Astrocyte of the cerebellum (primary cell): ENCODE data around the gene CLEC14A.

Source experiments
- DNase-seq: peaks from one replicate; pipeline ENCODE4 v3.0.0-alpha.2; 2011; ENCODE audit warnings: low read depth
- H3K4me3 ChIP-seq: 2 replicates; pipeline ENCODE4 v1.5.1; 2011; ENCODE audit warnings: mild to moderate bottlenecking, low read depth, low read length, moderate library complexity
- in situ Hi-C: cut with HindIII; loops from 2 replicates; pipeline ENCODE4 v1.10.0; 2017; ENCODE audit warnings: low sequenced_read_pairs
- TF ChIP-seq, protein P1 (sequence below): IDR thresholded peaks from 2 replicates; pipeline ENCODE4 v1.5.1; 2012; ENCODE audit warnings: low read length, low read depth, moderate library complexity, mild to moderate bottlenecking; ENCODE audit errors: missing control alignments

Gene CLEC14A

GRCh38 chr14:38290601-38291188 lies 34.8 kb upstream of the CLEC14A start:
- DNase-seq, result peak; percentile 85
- H3K4me3 ChIP-seq, result no peak overlapping the region
- in situ Hi-C loops, result no loop called here
- TF ChIP-seq, protein P1, sequence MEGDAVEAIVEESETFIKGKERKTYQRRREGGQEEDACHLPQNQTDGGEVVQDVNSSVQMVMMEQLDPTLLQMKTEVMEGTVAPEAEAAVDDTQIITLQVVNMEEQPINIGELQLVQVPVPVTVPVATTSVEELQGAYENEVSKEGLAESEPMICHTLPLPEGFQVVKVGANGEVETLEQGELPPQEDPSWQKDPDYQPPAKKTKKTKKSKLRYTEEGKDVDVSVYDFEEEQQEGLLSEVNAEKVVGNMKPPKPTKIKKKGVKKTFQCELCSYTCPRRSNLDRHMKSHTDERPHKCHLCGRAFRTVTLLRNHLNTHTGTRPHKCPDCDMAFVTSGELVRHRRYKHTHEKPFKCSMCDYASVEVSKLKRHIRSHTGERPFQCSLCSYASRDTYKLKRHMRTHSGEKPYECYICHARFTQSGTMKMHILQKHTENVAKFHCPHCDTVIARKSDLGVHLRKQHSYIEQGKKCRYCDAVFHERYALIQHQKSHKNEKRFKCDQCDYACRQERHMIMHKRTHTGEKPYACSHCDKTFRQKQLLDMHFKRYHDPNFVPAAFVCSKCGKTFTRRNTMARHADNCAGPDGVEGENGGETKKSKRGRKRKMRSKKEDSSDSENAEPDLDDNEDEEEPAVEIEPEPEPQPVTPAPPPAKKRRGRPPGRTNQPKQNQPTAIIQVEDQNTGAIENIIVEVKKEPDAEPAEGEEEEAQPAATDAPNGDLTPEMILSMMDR, result no peak

DNA sequence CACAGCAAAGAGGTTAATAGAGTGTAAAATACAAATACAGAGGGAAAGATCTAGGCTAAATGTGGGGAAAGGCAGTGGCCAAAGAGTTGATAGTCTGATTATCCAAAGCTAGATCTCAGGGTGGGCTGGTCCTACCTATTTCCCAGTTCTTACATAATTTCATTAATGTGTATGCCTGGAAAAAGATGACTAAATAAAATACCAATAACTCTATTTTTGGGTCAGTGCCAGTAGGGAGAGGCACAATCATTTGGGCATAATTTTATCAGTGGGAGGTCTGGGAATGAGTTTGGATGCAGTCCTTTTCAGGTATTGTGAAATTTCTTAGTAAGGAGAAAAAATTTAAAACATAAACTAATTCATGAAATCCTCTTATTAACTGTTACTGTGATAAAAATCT lies 30.6 kb upstream of the CLEC14A start:
- TF ChIP-seq, protein P1, result no peak
- no peak overlapping the region for H3K4me3 ChIP-seq
- in situ Hi-C loops, result no loop called here
- no peak for DNase-seq

DNA sequence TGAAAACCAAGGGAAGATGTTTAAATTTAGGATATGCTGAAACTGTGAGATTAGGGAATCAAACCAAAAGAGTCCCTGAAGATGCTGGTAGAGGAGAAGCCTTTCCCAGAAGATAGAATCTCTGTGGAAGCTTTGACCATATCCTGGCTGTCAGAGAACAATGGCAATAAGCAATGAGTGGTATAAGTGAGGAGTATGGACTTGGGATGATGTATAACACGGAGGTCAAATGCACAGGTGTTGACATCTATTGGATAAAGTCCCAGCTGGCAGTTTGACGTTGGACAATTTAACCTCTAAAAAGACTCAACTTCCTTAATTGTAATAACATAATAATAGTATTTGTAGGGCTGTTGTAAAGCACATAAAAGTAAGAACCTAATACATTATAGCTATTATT lies 30.1 kb upstream of the CLEC14A start:
- TF ChIP-seq, protein P1, result no peak
- no peak for DNase-seq
- H3K4me3 ChIP-seq, result no peak overlapping the region
- in situ Hi-C loops, result no loop called here

GRCh38 chr14:38282936-38283335 lies 27.0 kb upstream of the CLEC14A start:
- TF ChIP-seq, protein P1, result no peak
- DNase-seq, result no peak
- in situ Hi-C loops, result no loop called here

GRCh38 chr14:38280081-38280480 lies 24.2 kb upstream of the CLEC14A start:
- H3K4me3 ChIP-seq, result no peak overlapping the region
- no peak for DNase-seq
- TF ChIP-seq, protein P1, result no peak
- in situ Hi-C loops, result no loop called here

More at GRCh38 chr14:38282936-38283335, 27.0 kb upstream of the CLEC14A start:
- H3K4me3 ChIP-seq, result no peak overlapping the region

DNA sequence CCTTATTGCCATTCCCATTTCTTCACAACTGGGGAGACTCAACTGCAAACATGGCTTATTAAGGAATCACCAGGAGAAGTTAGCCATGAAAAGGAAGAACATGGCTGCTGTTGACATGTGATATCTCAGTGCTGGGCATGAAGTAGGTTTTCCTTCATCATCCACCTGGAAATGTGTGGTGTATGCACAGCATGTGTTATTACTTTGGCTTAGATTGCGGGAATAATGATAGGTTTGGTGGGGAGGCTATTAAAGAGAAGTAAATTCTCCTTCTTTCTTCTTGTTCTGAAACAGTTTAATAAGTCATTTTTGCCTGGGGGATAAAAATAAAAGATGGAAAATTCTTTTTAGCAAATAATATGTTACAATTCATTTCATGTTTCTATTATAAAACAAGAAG lies 23.7 kb upstream of the CLEC14A start:
- in situ Hi-C loops, result no loop called here
- TF ChIP-seq, protein P1, result no peak
- no peak overlapping the region for H3K4me3 ChIP-seq
- DNase-seq, result no peak
